Activated CD8-positive, alpha-beta memory T cell treated with anti-CD3 and anti-CD28 coated beads for 36 hours (primary cell): ENCODE results near the gene PTGES2. TPM values are rescaled to one million over a fixed set of nuclear protein-coding genes. Genes with fewer than 3 reads are reported as not detected.

Source experiments
- CTCF ChIA-PET: fragments of 350-600 bp; sonication (Branson Sonifier 250); formaldehyde crosslinking; loops from one replicate; lab custom pipeline; 2021; ENCODE audit warnings: antibody characterized with exemption; lab: Charles Lee
- POLR2A ChIA-PET: fragments of 350-600 bp; sonication (Branson Sonifier 250); formaldehyde crosslinking; loops from one replicate; lab custom pipeline; 2021; ENCODE audit warnings: antibody characterized with exemption; lab: Charles Lee
- total RNA-seq, 2 experiments: library from RNA; stranded (reverse); gene quantifications; one replicate each; pipeline ENCODE4 v1.2.3, GENCODE V29; 2021

PTGES2 gene
- total RNA-seq, 2 experiments from 2014 or later, result 68.3 to 68.6 TPM

DNA sequence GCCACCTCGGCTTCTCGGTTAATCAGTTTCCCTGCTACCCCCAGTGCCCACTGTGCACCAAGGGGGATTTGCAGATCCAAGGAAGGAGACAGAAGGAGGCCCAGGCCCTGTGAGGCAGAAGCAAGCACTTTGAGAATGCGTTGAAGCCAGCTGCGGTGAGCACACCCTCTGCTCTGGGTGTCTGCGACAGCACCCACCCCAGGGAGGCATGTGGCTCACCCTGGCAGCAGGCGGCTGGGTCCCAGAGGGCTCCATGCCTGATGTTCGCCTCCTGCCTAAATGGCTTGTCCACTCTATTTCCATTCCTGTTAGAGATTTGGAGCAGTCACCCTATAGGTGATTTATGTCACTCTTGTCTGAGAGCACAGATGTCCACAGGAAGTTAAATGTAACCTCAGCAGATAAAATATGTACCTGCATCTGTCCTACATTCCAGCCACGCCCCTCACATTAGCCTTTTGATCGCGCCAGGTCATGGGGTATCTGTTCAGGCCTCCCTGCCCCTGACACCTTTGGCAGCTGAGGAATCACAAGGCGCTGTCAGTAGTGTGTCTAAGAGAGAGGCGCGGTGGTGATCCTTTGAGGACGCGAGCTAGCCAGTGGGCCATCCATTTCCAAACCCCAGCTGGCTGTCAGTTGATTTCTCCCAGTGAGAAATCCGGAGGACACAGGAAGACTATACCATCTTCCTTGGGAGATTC is 28.1 kb downstream of the PTGES2 start:
- CTCF ChIA-PET, result interaction anchor here (0.9 to 5.0 kb wide), 3 partner anchors 15 to 157 kb away, joined by 3 to 20 read pairs (median 8); no protein-coding TSS in a partner anchor

DNA sequence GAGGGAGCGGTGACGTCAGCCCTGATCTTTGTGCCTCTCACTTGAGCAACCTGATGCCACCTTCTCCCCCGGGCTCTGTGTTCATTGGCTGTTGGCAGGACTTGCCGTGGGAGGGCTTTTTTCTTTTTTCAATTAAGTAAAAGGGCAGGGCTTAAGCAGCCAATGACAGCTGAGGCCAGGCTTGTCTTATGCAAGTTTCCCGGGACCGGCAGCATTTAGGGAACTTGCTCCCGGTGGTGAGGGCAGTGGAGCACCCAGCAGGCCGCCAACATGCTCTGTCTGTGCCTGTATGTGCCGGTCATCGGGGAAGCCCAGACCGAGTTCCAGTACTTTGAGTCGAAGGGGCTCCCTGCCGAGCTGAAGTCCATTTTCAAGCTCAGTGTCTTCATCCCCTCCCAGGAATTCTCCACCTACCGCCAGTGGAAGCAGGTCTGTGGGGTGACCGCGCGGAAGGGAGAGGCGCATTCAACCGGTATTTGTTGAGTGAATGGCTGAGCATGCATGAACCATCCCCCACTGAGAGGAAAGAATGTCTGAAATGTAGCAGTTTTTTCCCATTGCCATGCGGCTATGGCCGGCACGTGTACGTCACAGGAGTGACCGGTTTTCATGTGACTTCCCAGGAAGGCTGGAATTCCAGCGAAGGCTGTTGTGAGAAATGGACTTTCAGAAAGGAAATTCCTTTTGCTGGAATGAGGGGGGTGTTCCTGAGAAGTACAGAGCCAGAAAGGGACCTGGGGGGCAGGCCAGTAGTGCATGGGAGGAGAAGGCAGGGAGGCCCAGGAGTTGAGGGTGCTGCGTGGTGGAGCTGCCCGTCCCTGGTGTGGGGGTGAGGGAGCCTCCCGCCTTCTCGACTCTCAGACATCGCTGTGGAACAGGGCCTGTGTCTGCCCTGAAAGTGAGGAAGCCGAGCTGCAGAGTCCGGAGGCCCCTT is 29.0 kb downstream of the PTGES2 start:
- CTCF ChIA-PET, result interaction anchor here (1.5 to 5.0 kb wide), 2 partner anchors 19 to 156 kb away, joined by 3 to 20 read pairs; no protein-coding TSS in a partner anchor
- POLR2A ChIA-PET, result no interaction called here

More for the DNA sequence above, 28.1 kb downstream of the PTGES2 start:
- POLR2A ChIA-PET, result interaction anchor here (0.6 kb wide), 1 partner anchor 101 kb away, joined by 3 read pairs; no protein-coding TSS in a partner anchor

GRCh38 chr9:128097543-128098296 is 29.8 kb downstream of the PTGES2 start:
- CTCF ChIA-PET, result interaction anchor here (0.8 to 5.0 kb wide), 2 partner anchors 20 to 63 kb away, joined by 3 to 20 read pairs; no protein-coding TSS in a partner anchor
- POLR2A ChIA-PET, result no interaction called here

DNA sequence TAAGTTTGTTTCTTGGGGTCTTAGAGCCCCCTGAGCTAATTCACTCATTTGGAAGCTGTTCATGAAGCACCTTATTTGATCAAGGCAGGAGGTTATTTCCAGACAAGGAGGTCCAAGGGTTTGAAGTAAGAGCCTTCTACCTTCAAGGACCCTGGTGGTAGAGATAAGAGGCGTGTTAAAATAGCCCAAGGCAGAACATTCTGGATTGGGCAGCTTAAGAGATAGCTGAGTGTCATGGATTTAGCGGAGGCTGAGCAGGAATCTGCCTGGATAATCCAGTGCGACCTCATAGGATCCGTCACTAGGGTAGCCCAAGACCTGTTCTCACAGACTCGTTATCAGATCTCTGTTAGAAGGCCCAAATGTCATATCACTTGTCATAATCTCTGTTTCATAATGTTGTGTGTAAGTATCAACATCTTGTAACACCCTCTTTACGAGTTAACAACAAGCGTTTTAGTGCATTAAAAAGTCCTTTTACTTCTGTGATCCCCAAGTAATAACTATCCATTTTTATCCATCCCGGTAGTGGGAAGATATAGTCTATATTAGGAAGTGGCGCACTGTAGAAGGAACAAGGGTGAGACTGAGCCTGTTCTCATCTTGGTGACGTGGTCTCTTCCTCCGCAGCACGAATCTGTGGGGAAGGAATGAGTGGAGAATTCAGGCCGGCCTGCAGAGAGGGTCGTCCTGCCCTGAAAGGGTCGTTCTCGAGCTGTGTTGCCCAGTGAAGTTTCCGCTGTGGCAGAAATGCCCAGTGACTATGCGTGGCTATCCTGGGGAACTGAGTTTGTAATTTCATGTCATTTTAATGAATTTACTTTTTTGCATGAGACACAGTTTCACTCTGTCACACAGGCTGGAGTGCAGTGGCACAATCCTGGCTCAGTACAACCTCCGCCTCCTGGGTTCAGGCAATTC is 30.7 kb downstream of the PTGES2 start:
- ChIA-PET POLR2A (no interaction called here), CTCF (interaction anchor here (0.8 to 5.0 kb wide), 2 partner anchors 21 to 62 kb away, joined by 3 to 20 read pairs; no protein-coding TSS in a partner anchor)

GRCh38 chr9:128094950-128095544 is 32.5 kb downstream of the PTGES2 start:
- CTCF ChIA-PET, result interaction anchor here (0.8 to 5.0 kb wide), 2 partner anchors 21 to 23 kb away, joined by 3 to 20 read pairs; no protein-coding TSS in a partner anchor
- POLR2A ChIA-PET, result no interaction called here

GRCh38 chr9:128094166-128094949 is 33.2 kb downstream of the PTGES2 start:
- CTCF ChIA-PET, result interaction anchor here (0.8 to 5.0 kb wide), 4 partner anchors 10 to 32 kb away, joined by 3 to 20 read pairs (median 3); no protein-coding TSS in a partner anchor
- POLR2A ChIA-PET, result no interaction called here

- ChIA-PET CTCF (interaction anchor here (0.6 to 2.0 kb wide), 4 partner anchors 8 to 48 kb away, joined by 3 to 8 read pairs (median 4); no protein-coding TSS in a partner anchor), POLR2A (no interaction called here)
These were observed 34.5 kb downstream of the PTGES2 start for GRCh38 chr9:128093011-128093410.

GRCh38 chr9:128092199-128092977 is 35.1 kb downstream of the PTGES2 start:
- CTCF ChIA-PET, result interaction anchor here (0.6 to 2.0 kb wide), 8 partner anchors 8 to 49 kb away, joined by 3 to 8 read pairs (median 3); partner anchors contain the start of gene SLC25A25
- POLR2A ChIA-PET, result interaction anchor here (0.6 kb wide), 1 partner anchor 564 kb away, joined by 8 read pairs; no protein-coding TSS in a partner anchor

DNA sequence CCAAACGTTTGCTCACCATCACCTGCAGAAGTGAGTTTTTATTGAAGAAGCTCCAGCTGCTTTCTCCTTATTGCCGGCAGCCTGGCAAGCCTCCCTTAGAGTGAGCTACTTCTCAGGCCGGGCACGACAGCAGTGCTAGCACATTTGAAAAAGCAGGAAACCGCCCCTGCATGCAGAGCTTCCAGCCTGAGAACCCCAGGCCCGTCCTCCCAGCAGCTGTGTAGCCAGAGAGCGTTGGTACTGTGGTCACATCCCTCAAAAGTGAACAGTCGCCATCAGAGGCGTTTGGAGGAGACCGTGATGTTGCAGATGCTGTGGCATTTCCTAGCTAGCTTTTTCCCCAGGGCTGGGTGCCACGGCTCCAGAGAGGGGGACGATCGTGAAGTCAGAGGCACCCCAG is 36.0 kb downstream of the PTGES2 start:
- POLR2A ChIA-PET, result interaction anchor here (0.6 kb wide), 1 partner anchor 22 kb away, joined by 3 read pairs; no protein-coding TSS in a partner anchor
- CTCF ChIA-PET, result interaction anchor here (1.1 to 2.0 kb wide), 5 partner anchors 8 to 26 kb away, joined by 3 to 8 read pairs (median 3); partner anchors contain the start of gene SLC25A25

DNA sequence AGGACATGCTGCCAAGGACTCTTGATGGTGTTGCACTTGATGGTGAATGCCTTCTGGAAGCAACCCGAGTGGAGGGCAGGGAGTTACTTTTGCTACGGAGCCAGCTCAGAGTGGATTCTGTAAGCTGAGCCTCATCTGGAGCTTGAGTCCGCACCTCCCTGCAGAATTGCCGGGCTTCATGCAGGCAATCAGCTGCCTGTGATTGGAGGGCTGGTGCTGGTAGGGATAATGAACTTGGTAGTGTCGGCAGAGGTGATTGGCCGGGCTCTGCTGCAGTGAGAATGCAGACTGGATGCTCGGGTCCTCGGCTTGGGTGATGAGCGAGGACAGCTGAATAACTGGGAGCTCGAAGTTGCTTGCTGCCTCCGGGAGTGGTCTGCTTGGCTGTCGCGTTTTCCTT is 36.4 kb downstream of the PTGES2 start:
- CTCF ChIA-PET, result interaction anchor here (1.3 kb wide), 1 partner anchor 23 kb away, joined by 3 read pairs; the partner anchor contains the start of gene SLC25A25
- POLR2A ChIA-PET, result interaction anchor here (0.6 kb wide), 1 partner anchor 21 kb away, joined by 3 read pairs; no protein-coding TSS in a partner anchor

GRCh38 chr9:128089299-128089698 is 38.2 kb downstream of the PTGES2 start:
- POLR2A ChIA-PET, result no interaction called here
- CTCF ChIA-PET, result interaction anchor here (0.6 to 0.7 kb wide), 3 partner anchors 11 to 134 kb away, joined by 3 to 4 read pairs (median 3); no protein-coding TSS in a partner anchor

- CTCF ChIA-PET, result interaction anchor here (0.8 to 1.2 kb wide), 3 partner anchors 10 to 41 kb away, joined by 3 to 4 read pairs (median 3); no protein-coding TSS in a partner anchor
- POLR2A ChIA-PET, result interaction anchor here (0.5 kb wide), 1 partner anchor 24 kb away, joined by 3 read pairs; no protein-coding TSS in a partner anchor
These were observed 39.1 kb downstream of the PTGES2 start for GRCh38 chr9:128088253-128088945.

- CTCF ChIA-PET, result interaction anchor here (1.0 kb wide), 1 partner anchor 9 kb away, joined by 4 read pairs; no protein-coding TSS in a partner anchor
These were observed 40.3 kb downstream of the PTGES2 start for GRCh38 chr9:128087262-128087661.

GRCh38 chr9:128085943-128086342 is 41.6 kb downstream of the PTGES2 start:
- ChIA-PET CTCF (interaction anchor here (0.7 kb wide), 1 partner anchor 32 kb away, joined by 5 read pairs; no protein-coding TSS in a partner anchor), POLR2A (no interaction called here)

More at GRCh38 chr9:128087262-128087661, 40.3 kb downstream of the PTGES2 start:
- POLR2A ChIA-PET, result no interaction called here
